HEK293T (cell line): ENCODE results near the gene ZNF804B.

Experiments used
- FOXK2 ChIP-seq: fragments of 450-650 bp; IDR thresholded peaks from 2 replicates; pipeline ENCODE4 v1.6.1; 2016; ENCODE audit warnings: mild to moderate bottlenecking
- FOXM1 ChIP-seq: fragments of 450-650 bp; IDR thresholded peaks from 2 replicates; pipeline ENCODE4 v1.6.1; 2017; ENCODE audit warnings: mild to moderate bottlenecking, borderline replicate concordance
- HDGF ChIP-seq: fragments of 450-650 bp; IDR thresholded peaks from 2 replicates; pipeline ENCODE4 v1.6.1; 2017; ENCODE audit warnings: antibody characterized with exemption, borderline replicate concordance
- LEF1 ChIP-seq: fragments of 450-650 bp; IDR thresholded peaks from 2 replicates; pipeline ENCODE4 v1.6.1; 2017; ENCODE audit warnings: mild to moderate bottlenecking, borderline replicate concordance
- NFRKB ChIP-seq: fragments of 450-650 bp; IDR thresholded peaks from 2 replicates; pipeline ENCODE4 v1.6.1; 2016; ENCODE audit warnings: mild to moderate bottlenecking, moderate library complexity
- PKNOX1 ChIP-seq: fragments of 450-650 bp; IDR thresholded peaks from 2 replicates; pipeline ENCODE4 v1.6.1; 2016
- SP1 ChIP-seq: fragments of 450-650 bp; IDR thresholded peaks from 2 replicates; pipeline ENCODE4 v1.6.1; 2017
- SUZ12 ChIP-seq: fragments of 450-650 bp; IDR thresholded peaks from 2 replicates; pipeline ENCODE4 v1.6.1; 2016; ENCODE audit warnings: mild to moderate bottlenecking
- TARDBP ChIP-seq: fragments of 450-650 bp; IDR thresholded peaks from 2 replicates; pipeline ENCODE4 v1.6.1; 2016

GRCh38 chr7:88933285-88933684 is 173.8 kb downstream of the ZNF804B start:
- no peak for TF ChIP-seq SP1
- TF ChIP-seq SUZ12, result no peak
- no peak for TF ChIP-seq TARDBP
- no peak for TF ChIP-seq HDGF
- TF ChIP-seq NFRKB, result no peak
- TF ChIP-seq FOXK2, result no peak
- no peak for TF ChIP-seq FOXM1
- TF ChIP-seq LEF1, result no peak
- no peak for TF ChIP-seq PKNOX1
